Vagina (tissue), 2 donors: ENCODE measurements around the gene PRKG2.

ENCODE experiments used
- CTCF ChIP-seq, 3 experiments: fragments of 450-650 bp in 2 of 3; fragments of 200-600 bp in 1 of 3; sonication (generic) in 1 of 3; IDR thresholded peaks; one replicate each; pipeline ENCODE4 v1.5.1; 2017 to 2019; ENCODE audit warnings: antibody characterized with exemption in 3 of 3, mild to moderate bottlenecking in 2 of 3, moderate library complexity in 2 of 3
- POLR2A ChIP-seq, 2 donors: fragments of 450-650 bp; IDR thresholded peaks; one replicate each; pipeline ENCODE4 v1.6.1; 2017; ENCODE audit warnings: antibody characterized with exemption in 2 of 2, mild to moderate bottlenecking in 2 of 2, moderate library complexity in 2 of 2
- POLR2AphosphoS5 ChIP-seq, 2 donors: sonication (generic); formaldehyde crosslinking; IDR thresholded peaks; one replicate each; pipeline ENCODE4 v1.9.0; 2017; ENCODE audit warnings: antibody characterized with exemption in 2 of 2, mild to moderate bottlenecking in 2 of 2, low read depth in 1 of 2; ENCODE audit not compliant: insufficient read depth in 1 of 2

GRCh38 chr4:81049330-81049729 lies 165.7 kb downstream of the PRKG2 start:
- TF ChIP-seq POLR2AphosphoS5 (IDR thresholded peaks at IDR 0.05; ENCODE audit: insufficient read depth in 1 of 2, low read depth in 1 of 2) (no peak), CTCF (IDR thresholded peaks at IDR 0.05) (no peak), POLR2A (IDR thresholded peaks at IDR 0.05) (no peak)
